Endothelial cell of hepatic sinusoid (primary cell): ENCODE results near the gene NOP56.

Experiments
- in situ Hi-C: cut with HindIII; loops from 2 replicates; pipeline ENCODE4 v1.10.0; 2017; ENCODE audit warnings: low sequenced_read_pairs

NOP56 gene

DNA sequence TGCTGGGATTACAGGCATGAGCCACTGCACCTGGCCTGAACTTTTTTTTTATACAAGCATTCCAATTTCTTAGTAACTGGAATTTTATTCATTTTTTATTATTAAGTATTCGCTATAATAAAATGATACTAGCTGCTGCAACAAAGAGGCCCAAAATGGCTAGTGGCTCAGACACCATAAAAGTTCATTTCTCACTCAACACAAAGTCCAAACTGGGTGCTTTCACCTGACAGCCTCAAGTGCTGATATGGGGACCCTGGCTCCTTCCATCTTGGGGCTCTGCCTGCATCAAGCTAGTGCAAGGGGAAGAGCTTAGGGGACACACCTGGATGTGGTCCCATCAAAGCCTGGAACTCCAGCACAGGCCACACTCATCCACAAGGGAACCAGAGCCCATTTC, 12.2 kb upstream of the NOP56 start:
- in situ Hi-C loops = no loop called here

DNA sequence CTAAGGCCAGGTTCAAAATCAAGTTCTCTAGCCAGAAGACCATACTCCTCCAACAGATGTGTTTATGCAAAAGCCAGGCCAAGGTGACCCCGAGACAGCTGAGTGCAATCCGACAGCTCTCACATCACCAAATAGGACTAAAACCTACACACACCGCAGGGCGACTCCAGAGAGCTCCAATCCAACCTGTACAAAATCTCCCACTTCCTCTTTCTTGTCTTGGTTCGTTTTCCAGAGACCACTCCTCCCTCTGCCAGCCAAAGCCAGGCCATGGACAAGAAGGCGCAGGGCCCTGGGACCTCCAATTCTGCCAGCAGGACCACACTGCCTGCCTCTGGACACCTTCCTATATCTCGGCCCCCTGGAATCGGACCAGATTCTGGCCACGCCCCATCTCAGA, 11.5 kb upstream of the NOP56 start:
- in situ Hi-C loops = no loop called here

DNA sequence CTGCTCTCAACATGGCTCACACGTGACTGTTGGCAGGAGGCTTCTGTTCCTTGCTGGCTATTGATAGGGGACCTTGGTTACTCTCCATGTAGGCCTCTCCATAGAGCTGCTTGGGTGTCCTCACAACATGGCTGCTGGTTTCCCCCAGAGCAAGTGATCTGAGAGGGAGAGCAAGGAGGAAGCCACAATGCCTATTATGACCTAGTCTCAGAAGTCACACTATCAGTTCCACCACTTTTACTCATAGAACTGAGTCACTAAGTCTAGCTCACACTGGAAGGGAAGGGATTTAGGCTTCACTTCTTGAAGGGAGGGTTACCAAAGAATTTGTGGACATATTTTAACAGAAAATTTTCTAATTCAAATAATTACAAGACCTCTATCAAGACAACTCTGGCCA, 8.7 kb upstream of the NOP56 start:
- in situ Hi-C loops = no loop called here

DNA sequence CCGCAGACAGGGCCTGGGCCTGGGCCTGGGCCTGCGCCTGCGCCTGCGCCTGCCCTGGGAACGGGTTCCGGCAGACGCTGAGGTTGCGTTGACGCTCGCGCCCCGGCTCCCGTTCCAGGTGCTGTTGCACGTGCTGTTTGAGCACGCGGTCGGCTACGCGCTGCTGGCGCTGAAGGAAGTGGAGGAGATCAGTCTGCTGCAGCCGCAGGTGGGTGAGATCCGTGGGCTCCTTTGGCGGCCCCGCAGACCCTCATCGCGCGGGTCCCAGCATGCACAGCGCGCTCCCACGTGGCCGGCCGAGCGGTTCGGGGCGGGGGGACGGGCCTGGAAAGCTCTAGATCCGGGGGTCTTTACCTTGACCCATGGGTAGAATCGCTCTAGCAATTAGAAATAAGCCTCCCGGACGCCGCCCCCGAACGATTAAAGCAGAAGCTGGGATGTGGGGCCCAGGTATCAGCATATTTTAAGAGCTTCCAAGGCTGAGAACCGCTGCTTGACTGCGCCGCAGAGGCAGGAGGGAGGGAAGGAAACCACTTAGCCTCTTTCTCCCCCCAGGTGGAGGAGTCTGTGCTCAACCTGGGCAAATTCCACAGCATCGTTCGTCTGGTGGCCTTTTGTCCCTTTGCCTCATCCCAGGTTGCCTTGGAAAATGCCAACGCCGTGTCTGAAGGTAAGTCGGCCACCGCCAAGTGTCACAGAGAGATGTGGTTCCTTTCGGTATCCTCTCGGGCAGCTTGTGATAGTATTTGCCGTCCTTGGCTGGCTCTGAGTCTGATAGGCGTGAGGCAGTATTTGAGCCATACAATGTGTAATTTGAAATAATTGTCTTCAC, 508 bp downstream of the NOP56 start:
- in situ Hi-C loops = no loop called here

DNA sequence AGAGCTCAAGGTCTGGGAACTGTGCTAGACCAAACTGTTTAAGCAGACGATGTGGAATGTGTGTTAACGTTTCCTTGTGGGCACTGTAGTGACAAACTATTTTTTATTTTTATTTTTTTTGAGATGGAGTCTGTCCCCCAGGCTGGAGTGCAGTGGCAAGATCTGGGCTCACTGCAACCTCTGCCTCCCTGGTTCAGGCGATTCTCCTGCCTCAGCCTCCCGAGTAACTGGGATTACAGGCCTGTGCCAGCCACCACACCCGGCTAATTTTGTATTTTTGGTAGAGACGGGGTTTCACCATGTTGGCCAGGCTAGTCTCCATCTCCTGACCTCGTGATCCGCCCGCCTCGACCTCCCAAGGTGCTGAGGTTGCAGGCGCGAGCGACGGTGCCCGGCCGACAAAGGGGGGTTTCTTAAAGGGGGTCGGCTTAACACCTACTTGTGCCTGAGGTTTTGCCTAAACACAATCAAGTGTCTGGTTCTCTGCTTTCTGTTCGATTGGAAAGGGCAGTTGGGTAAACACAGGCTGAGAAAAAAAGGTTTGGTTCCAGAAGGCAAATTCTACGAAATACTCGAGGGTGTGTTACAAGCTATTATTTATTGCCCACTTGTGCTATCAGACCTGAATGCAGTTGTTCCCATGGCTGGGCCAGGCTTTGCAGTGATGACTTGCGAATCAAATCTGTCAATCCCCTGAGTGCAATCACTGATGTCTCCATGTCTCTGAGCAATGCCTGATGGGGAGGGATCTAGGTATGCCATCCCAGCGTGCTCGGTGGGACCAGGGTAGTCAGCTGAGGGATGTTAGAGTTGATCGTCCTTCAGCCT, 1.3 kb downstream of the NOP56 start:
- in situ Hi-C loops = no loop called here

DNA sequence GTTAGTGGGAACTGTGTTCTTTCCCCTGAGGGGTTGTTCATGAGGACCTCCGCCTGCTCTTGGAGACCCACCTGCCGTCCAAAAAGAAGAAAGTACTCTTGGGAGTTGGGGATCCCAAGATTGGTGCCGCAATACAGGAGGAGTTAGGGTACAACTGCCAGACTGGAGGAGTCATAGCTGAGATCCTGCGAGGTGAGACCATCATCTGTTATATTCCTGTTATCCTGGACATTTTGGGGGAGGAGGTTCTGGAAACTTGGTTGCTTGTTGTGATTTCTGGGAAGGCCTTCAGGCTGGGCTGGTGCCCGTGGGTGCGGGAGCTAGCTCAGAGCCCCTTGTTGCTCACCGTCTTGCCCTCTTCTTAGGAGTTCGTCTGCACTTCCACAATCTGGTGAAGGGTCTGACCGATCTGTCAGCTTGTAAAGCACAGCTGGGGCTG, 2.0 kb downstream of the NOP56 start:
- in situ Hi-C loops = no loop called here

DNA sequence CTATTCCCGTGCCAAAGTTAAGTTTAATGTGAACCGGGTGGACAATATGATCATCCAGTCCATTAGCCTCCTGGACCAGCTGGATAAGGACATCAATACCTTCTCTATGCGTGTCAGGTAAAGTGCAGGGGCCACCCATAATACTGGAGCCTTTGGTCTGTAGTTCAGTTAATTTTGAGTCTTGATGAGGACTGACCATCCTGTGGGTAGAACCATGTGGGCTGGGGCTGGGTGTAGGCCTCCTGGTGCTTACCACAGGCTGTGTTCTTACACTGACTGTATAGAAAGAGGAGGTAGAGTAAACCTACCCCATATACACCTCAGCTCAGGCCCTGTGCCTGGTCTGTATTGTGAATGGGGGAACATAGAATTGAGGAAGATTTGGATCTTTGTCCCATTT, 2.4 kb downstream of the NOP56 start:
- in situ Hi-C loops = no loop called here

DNA sequence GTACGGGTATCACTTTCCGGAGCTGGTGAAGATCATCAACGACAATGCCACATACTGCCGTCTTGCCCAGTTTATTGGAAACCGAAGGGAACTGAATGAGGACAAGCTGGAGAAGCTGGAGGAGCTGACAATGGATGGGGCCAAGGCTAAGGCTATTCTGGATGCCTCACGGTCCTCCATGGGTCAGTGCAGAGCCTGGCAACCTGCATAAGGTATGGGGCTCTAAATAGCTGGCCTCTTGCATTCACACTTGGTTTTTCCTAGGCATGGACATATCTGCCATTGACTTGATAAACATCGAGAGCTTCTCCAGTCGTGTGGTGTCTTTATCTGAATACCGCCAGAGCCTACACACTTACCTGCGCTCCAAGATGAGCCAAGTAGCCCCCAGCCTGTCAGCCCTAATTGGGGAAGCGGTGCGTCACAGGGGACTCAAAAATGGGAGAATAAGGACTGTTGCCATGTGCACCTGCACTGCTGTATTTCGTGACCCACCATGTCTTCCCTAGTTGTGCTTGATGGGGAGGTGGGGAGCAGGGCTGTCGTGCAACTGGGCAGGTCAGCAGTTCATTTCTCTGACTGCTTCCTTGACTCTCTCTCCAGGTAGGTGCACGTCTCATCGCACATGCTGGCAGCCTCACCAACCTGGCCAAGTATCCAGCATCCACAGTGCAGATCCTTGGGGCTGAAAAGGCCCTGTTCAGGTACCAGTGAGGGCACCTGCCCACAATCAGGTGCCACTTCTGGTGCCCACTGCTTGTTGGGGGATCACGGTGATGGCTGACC, 3.1 kb downstream of the NOP56 start:
- in situ Hi-C loops = no loop called here

DNA sequence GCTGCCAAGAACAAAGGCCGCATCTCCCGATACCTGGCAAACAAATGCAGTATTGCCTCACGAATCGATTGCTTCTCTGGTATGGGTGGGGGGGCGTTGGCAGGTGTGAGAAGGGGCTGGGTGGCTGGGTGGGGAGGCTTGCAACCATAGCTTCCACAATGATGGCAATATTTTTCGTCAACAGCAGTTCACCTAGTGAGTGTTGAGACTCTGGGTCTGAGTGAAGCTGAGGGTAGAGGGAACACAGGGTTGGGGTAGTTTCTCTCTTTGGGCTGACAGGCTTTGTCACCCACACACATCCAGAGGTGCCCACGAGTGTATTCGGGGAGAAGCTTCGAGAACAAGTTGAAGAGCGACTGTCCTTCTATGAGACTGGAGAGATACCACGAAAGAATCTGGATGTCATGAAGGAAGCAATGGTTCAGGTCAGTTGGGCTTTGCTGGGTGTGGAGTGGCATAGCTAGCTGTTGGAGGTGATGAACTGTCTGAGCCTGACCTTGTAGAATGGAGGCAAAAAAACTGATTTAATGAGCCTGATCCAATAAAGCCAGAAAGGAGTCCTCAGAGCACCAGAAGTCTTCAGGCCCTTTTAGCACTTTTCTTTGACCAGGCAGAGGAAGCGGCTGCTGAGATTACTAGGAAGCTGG, 4.2 kb downstream of the NOP56 start:
- in situ Hi-C loops = no loop called here

DNA sequence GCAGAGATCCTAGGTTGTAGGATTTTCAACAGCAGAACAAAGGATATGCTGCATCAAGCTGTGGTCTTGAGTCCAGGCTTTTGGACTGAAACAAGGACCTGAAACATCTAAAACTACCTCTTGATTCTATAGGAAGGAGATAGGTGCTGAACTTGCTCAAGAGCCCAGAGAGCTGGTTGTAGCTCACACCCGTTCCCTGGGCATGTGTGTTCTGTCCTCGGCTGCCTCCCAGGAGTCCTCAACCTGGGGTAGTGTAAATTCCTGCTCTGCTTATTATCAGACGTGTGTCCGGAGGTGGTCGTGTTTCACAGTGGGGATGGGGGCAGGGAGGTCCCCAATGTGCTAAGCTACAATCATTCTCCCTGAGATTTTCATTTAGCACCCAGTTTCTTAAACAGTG, 4.8 kb downstream of the NOP56 start:
- in situ Hi-C loops = no loop called here

DNA sequence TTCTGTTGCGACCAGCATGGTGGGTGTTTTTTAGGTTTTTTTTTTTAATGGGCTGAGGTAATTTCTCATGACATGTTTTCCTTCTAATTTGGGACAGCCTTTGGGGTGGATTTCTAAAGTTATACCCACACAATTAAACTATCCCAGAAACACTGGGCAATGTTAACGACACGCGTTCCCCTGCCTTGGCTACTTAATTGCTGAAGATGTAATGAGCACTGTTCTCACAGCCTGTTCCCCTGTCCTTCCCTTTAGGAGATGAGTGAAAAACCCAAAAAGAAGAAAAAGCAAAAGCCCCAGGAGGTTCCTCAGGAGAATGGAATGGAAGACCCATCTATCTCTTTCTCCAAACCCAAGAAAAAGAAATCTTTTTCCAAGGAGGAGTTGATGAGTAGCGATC, 5.2 kb downstream of the NOP56 start:
- in situ Hi-C loops = no loop called here

DNA sequence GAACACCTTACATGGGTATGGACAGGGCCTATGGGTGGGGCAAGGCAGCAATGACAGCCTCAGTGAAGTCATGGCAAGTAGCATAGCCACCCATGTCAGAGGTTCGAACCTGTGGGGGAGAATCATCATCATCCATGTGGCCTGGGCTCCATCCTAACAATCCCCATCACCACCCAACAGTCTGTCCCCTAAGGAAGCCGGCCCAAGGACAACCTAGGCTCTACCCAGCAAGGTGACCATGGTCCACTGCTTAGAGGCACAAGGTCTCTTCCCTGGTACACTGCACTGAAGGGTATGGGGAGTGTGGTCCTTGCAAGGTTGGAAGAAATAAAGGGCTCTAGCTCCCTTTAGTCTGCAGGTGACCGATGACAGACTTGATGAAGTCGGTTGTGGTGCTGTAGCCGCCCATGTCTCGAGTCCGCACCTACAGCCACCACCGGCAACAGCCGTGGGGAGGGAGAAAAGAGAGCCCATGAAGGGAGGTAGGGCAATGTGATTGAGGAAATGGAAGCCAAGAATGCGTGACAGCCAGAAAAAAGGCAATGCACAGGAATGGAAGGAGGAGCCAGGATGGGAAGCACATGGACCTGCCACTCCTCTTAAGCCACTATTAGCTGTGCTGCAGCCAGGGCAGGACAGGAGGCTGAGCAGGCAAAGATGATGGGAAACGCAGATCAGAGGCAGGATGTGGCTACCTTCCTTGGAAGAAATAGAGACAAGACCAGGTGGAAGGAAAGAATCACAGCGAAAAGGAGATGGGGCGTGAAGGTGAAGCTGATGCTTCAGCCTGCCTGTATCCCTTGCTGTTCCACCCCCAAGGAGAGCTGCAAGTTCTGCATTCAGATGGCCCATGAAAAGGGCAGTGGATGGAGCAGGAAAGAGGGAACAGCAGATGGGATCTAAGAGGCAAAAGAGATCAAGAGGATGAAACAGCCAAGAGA, 6.3 kb downstream of the NOP56 start:
- in situ Hi-C loops = no loop called here

DNA sequence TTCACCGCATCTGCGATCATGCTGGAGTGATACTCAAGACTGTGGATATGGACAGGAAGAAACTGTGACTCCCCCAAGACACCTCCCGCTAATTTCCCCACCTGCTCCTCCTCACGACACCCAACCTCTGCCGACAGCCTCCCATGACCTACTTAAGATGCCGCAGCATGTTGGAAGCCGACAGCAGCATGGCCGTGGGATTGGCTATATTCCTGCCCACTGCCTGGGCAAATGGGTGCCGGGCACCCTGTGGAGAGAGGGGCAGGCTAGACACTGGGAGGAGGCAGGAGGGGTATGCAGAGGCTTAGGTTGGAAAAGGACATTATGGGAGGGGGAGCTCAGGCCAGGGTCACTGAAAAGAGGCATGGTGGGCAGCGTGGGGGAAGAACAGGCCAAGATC, 7.1 kb downstream of the NOP56 start:
- in situ Hi-C loops = no loop called here

DNA sequence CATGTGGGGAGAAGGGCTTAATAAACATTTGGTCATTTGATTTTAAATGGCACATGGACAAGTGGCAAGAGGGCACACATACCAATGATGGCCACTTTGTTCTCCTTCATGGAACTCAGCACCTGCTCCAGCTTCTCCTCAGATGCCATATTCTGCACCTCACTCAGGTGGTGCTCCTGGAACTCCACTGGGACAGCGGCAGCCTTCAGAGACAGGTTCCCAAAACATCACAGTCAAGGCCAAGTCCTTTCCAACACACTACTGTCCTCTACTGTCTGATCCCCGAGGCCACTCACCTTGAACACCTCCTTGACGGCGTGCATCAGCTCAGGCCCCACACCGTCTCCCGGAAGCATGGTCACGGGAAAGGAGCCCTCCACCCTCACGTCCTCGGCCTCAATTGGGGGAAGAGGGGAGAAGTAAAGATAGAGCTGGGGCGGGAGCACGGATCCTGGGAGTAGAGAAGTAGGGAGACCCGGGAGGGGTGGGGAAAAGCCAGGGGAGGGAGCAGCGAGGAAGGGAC, 11.0 kb downstream of the NOP56 start:
- in situ Hi-C loops = no loop called here

DNA sequence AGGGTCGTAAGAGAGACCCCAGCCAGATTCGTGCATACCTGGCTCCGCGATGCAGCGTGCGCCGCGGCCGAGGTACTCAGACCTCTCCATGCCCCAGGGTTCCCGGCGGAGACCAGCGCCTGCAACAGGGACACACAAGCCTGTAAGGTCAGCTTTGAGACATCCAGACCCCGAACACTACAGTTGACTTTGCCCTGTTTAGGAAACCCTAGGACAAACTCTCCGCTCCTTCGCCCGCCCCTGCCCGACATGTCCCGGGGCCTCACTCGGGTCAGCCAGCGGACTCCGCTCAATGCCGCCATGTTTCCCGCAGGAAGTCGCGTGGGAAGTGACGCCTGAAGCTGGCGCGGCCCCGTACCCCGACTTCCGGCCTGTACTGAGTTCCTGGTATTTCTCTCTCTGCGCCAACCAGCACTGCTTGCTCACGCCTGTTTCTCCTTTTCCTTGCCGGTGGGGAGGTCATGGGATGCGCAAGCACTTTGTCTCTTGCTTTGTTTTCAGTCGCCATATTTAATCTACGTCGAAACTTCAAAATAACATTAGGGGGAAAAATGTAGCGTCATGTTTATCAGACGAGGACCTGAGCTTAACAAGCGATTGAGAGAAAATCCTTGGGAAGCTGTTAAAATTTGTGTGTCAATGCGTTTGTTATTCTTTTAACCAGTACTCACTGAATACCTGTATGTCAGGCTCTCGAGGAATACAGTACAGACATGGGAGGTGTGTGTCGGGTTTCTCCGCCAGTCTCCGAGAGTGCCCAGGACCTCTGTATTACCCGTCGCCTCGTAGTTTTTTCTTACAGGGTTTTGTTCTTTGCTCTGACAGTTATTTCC, 11.7 kb downstream of the NOP56 start, which contains the start of gene IDH3B:
Gene IDH3B (minus strand): TSS at position 330 of the 833 bp plus-strand sequence. CDS start 28 bp downstream, at position 302.
- in situ Hi-C loops = no loop called here

DNA sequence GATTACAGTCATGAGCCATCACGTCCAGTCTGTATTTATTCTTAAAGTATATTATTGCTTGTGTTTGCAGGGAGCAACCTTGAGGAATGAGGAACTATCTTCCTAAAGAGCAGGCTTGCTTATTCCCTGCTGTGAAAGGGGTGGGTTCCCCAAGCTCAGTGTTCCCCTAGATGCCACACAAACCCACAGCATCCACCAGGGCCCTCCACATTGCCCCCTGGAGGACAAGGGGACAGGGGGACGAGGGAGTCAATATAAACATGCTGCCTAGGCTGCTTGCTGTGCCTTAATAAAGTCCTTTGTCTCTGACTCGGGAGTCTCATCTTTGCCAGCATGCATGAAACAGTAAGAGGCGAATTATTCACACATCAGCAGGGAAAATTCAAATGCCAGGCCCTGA, 19.5 kb downstream of the NOP56 start:
- in situ Hi-C loops = no loop called here

DNA sequence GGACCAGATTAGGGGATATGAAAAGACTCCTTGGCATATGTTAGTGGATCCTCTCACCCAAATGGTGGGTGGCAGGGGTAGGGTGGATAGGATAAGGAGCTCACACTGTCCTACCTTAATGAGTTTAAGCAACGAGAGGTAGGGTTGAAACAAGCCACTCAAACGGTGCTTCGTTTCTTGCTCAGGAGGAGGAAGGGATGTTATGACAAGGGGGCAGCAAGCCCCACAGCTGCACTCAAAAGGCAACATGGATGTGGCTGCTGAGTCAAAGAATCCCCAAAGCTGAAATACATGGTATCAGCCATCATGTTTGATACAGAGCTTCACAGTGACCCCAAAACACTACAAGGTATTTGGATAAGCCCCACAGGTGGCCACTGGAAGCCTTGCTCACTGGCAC, 20.0 kb downstream of the NOP56 start:
- in situ Hi-C loops = no loop called here

DNA sequence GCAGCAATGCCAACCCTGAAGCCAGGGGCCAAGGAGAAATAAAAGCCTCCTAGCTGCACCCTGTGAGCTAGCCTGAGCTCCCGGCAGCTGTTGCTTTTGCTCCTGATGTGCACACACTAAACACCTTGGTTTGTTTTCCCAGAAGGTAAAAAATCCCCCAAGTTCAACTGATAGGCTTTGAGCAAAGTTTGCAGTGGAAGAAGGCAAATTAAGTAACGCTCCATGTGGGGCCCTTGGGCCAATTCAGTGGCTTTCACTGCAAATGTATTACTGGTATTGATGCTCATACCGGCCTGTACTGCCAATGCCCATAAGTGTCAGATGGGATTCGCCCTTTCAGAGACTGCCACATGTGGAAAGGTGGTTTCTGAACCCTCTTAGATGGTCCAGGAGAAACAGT, 21.0 kb downstream of the NOP56 start:
- in situ Hi-C loops = no loop called here

DNA sequence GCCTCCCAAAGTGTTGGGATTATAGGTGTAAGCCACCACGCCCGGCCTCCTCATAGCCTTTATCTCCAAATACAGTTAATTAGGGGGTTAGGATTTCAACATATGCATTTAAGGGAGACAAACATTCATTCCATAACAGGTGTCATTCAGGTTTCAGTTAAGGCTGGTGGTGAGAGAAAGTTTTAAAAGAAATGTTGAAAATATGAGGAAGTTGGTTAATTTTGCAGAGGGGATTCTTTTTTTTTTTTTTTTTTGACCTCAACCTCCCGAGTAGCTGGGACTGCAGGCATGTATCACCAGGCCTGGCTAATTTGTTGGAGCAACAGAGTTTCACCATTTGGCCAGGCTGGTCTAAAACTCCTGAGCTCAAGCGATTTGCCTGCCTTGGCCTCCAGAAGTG, 27.6 kb downstream of the NOP56 start:
- in situ Hi-C loops = no loop called here
